Ishikawa (cell line): ENCODE data around the gene RNASE1.

Source experiments
- CEBPB ChIP-seq: IDR thresholded peaks from 2 replicates; pipeline ENCODE4 v1.6.1; 2012
- CREB1 ChIP-seq: IDR thresholded peaks from 2 replicates; pipeline ENCODE4 v1.6.1; 2012; ENCODE audit warnings: low read depth
- EGR1 ChIP-seq: IDR thresholded peaks from 2 replicates; pipeline ENCODE4 v1.6.1; 2012
- EP300 ChIP-seq: IDR thresholded peaks from 2 replicates; pipeline ENCODE4 v1.6.1; 2012; ENCODE audit warnings: borderline replicate concordance
- FOXM1 ChIP-seq: IDR thresholded peaks from 2 replicates; pipeline ENCODE4 v1.6.1; 2012; ENCODE audit warnings: low read depth, borderline replicate concordance
- MAX ChIP-seq: IDR thresholded peaks from 2 replicates; pipeline ENCODE4 v1.6.1; 2012
- NFIC ChIP-seq: IDR thresholded peaks from 2 replicates; pipeline ENCODE4 v1.6.1; 2012
- RAD21 ChIP-seq: IDR thresholded peaks from 2 replicates; pipeline ENCODE4 v1.6.1; 2012; ENCODE audit warnings: low read depth
- REST ChIP-seq: IDR thresholded peaks from 2 replicates; pipeline ENCODE4 v1.6.1; 2012; ENCODE audit warnings: low read depth, mild to moderate bottlenecking
- TAF1 ChIP-seq: IDR thresholded peaks from 2 replicates; pipeline ENCODE4 v1.6.1; 2012; ENCODE audit warnings: low read depth, mild to moderate bottlenecking
- TCF12 ChIP-seq: IDR thresholded peaks from 2 replicates; pipeline ENCODE4 v1.6.1; 2012; ENCODE audit warnings: low read depth
- TEAD4 ChIP-seq: IDR thresholded peaks from 2 replicates; pipeline ENCODE4 v1.6.1; 2012
- USF1 ChIP-seq: IDR thresholded peaks from 2 replicates; pipeline ENCODE4 v1.6.1; 2012
- YY1 ChIP-seq: IDR thresholded peaks from 2 replicates; pipeline ENCODE4 v1.6.1; 2012; ENCODE audit warnings: low read depth
- ZBTB7A ChIP-seq: IDR thresholded peaks from 2 replicates; pipeline ENCODE4 v1.6.1; 2012; ENCODE audit warnings: low read depth

The RNASE1 gene

GRCh38 chr14:20760950-20761349 lies 41.7 kb downstream of the RNASE1 start:
- TF ChIP-seq RAD21: no peak
- TF ChIP-seq EGR1: no peak
- no peak for TF ChIP-seq CEBPB
- no peak for TF ChIP-seq TEAD4
- no peak for TF ChIP-seq ZBTB7A
- TF ChIP-seq YY1: no peak
- TF ChIP-seq CREB1: no peak
- no peak for TF ChIP-seq EP300
- TF ChIP-seq MAX: no peak
- TF ChIP-seq REST: no peak
- no peak for TF ChIP-seq TCF12
- no peak for TF ChIP-seq FOXM1
- no peak for TF ChIP-seq TAF1
- TF ChIP-seq NFIC: no peak
- no peak for TF ChIP-seq USF1

GRCh38 chr14:20757965-20758364 lies 44.7 kb downstream of the RNASE1 start:
- TF ChIP-seq YY1 (no peak), RAD21 (peak; percentile 19; the same call in 1 of the 2 replicates)

GRCh38 chr14:20755037-20755436 lies 47.6 kb downstream of the RNASE1 start:
- no peak for TF ChIP-seq EGR1
- no peak for TF ChIP-seq NFIC
- no peak for TF ChIP-seq ZBTB7A
- no peak for TF ChIP-seq USF1
- TF ChIP-seq CREB1: no peak
- TF ChIP-seq RAD21: no peak
- TF ChIP-seq REST: no peak
- TF ChIP-seq YY1: no peak
- no peak for TF ChIP-seq EP300
- no peak for TF ChIP-seq TAF1
- no peak for TF ChIP-seq TEAD4
- no peak for TF ChIP-seq CEBPB
- TF ChIP-seq MAX: no peak

GRCh38 chr14:20754308-20754707 lies 48.3 kb downstream of the RNASE1 start:
- TF ChIP-seq ZBTB7A: no peak
- TF ChIP-seq CEBPB: no peak
- TF ChIP-seq EGR1: no peak
- no peak for TF ChIP-seq REST
- TF ChIP-seq YY1: no peak
- no peak for TF ChIP-seq EP300
- no peak for TF ChIP-seq USF1
- TF ChIP-seq NFIC: no peak
- TF ChIP-seq FOXM1: no peak
- no peak for TF ChIP-seq CREB1
- no peak for TF ChIP-seq MAX
- no peak for TF ChIP-seq RAD21
- no peak for TF ChIP-seq TEAD4
